GM18868 (cell line): ENCODE results near the gene SPATA6L.
"Not testable (repeated sequence)": the region's sequence is repeated elsewhere in the genome, so short reads cannot be mapped to it uniquely, and the experiment has no call there.

Experiments
- ATAC-seq: cut with Tn5 transposase; IDR thresholded peaks from one replicate; pipeline ENCODE4 v1.9.1; 2021; ENCODE audit warnings: mild to moderate bottlenecking, moderate library complexity; ENCODE audit not compliant: unreplicated experiment

SPATA6L gene

DNA sequence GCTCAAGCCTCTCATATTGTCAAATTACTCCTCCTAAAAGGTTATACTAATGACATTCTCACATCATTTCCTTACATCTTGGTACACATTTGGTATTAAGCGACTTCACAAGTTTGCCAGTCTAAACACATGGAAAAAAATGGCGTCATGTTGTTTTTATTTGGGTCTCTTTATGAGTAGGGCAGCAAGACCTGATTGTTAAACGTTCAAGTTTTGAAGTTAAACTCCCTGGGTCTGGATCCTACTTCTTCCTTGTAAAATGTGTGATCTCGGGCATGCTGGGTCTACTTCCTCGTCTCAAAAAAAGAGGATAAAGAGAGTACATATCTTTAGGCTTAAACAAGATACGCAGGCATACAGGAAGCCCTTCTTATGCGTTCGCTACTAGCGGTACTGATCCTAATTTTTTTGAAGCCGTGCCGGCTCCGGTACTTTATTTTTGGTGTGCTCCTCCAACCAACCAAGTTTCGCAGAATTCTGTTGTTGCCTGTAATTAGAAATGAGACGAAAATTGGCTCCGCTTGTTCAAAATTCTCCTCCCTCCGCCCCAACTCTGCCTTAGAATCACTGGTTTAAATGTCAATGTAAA lies 12.5 kb upstream of the SPATA6L start:
- ATAC-seq: peak; percentile 3

GRCh38 chr9:4677392-4677791 lies 11.1 kb upstream of the SPATA6L start:
- no peak for ATAC-seq

- ATAC-seq: no peak
These were observed 8.5 kb upstream of the SPATA6L start for GRCh38 chr9:4674783-4675182.

DNA sequence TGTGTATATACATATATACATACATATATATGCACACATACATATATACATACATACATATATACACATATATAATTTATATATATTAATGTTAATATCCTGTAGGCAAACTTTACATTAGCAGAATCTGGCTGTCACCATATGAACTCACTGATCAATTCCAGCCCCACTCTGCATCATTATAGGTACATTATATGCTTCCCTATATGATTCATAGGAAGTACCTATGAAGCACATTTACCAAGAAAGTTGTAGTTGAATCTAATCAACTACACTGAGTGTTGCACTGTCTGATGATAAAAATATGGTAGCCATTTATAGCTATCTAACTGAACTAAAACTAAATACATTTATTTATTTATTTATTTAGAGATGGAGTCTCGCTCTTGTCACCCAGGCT lies 5.5 kb upstream of the SPATA6L start:
- ATAC-seq: no peak

GRCh38 chr9:4670591-4670990 lies 4.3 kb upstream of the SPATA6L start:
- no peak for ATAC-seq

DNA sequence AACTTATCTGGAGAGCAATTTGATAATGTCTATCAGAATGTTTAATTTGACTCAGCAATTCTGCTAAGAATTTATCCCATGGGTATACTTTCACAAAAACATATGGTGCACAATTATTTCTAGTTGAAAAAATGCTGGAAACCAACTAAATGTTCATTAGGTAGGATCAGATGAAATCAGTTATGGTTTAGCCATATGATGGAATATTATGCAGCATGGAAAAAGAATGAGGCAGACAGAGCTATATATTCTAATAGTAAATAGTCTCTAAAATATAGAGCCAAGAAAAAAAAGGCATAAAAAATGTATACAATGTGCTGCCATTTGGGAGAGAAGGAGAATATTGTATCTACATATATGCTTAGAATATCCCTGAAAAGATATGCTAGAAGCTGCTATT lies 3.6 kb upstream of the SPATA6L start:
- no peak for ATAC-seq

GRCh38 chr9:4668604-4669003 lies 2.3 kb upstream of the SPATA6L start:
- ATAC-seq: no peak

- ATAC-seq: no peak
These were observed 1.4 kb upstream of the SPATA6L start for GRCh38 chr9:4667681-4668080.

- ATAC-seq: no peak
These were observed 923 bp downstream of the SPATA6L start for GRCh38 chr9:4665357-4665756.

GRCh38 chr9:4663956-4664355 lies 2.3 kb downstream of the SPATA6L start:
- no peak for ATAC-seq

DNA sequence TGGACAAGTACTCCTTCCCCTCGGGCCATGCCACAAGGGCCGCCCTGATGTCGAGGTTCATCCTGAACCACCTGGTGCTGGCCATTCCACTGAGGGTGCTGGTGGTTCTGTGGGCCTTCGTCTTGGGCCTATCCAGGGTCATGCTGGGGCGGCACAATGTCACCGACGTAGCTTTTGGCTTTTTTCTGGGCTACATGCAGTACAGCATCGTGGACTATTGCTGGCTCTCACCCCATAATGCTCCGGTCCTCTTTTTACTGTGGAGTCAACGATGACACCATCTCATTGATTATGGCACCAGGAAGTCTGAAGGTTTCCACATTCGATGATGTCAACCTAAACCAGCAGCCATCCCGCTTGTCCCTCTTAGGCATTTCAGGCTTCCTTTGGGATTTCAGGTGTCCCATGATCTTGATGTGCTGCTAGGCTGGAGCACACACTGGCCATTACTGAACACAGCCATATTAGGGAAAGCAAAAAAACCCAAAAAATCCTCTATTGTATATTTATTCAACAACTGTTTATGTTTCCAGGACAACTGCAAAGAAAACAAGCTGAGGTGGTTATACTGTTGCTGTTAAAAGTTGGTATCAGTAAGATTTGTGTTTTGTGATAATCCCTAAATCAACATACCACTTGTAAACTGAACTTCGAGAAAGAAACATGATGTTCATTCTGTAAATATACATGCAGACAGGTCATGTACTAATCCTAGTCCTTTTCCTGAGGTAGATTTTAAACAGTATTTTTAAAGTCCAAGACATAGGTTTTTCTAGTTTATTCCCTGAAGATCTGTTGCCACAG lies 3.1 kb downstream of the SPATA6L start:
- no peak for ATAC-seq

- peak; percentile 91 for ATAC-seq
These were observed 3.9 kb downstream of the SPATA6L start, which contains the start of gene PLPP6 for GRCh38 chr9:4662108-4662988. Gene PLPP6, plus strand, starts transcription at chr9:4662294. Its CDS starts 82 bp downstream, at chr9:4662376.

- no peak for ATAC-seq
These were observed 4.7 kb downstream of the SPATA6L start for GRCh38 chr9:4661611-4662010.

- no peak for ATAC-seq
These were observed 5.1 kb downstream of the SPATA6L start for GRCh38 chr9:4661165-4661564.

GRCh38 chr9:4660665-4661064 lies 5.6 kb downstream of the SPATA6L start:
- not testable (repeated sequence) for ATAC-seq

- ATAC-seq: no peak
These were observed 8.7 kb downstream of the SPATA6L start for GRCh38 chr9:4657426-4658159.

- ATAC-seq: no peak
These were observed 9.7 kb downstream of the SPATA6L start for GRCh38 chr9:4656621-4657020.

- not testable (repeated sequence) for ATAC-seq
These were observed 10.1 kb downstream of the SPATA6L start for GRCh38 chr9:4656196-4656595.

- ATAC-seq: no peak
These were observed 11.7 kb downstream of the SPATA6L start for GRCh38 chr9:4654538-4654937.

GRCh38 chr9:4654084-4654483 lies 12.2 kb downstream of the SPATA6L start:
- ATAC-seq: no peak

- ATAC-seq: no peak
These were observed 23.9 kb downstream of the SPATA6L start for GRCh38 chr9:4642351-4642750.
